K562 (cell line): ENCODE data around the gene TMEM86B. TPM values are rescaled to one million over a fixed set of nuclear protein-coding genes. Genes with fewer than 3 reads are reported as not detected.
A peak's percentile ranks its signal among the peaks of the same experiment; 100 is the strongest.

Experiments
- CBX1 ChIP-seq: sonication (generic); IDR thresholded peaks from 2 replicates; pipeline ENCODE4 v1.6.1; 2016; ENCODE audit warnings: antibody characterized with exemption, low read depth, mild to moderate bottlenecking
- ERF ChIP-seq: fragments of 450-650 bp; formaldehyde crosslinking; IDR thresholded peaks from 2 replicates; pipeline ENCODE4 v1.4.0; 2020; ENCODE audit warnings: mild to moderate bottlenecking, mixed read lengths
- GABPB2 ChIP-seq: fragments of 250-450 bp; sonication (Bioruptor Pico); conservative IDR thresholded peaks from 2 replicates; pipeline ENCODE4 v1.5.1; 2021; ENCODE audit warnings: mild to moderate bottlenecking
- KHSRP ChIP-seq: fragments of 450-650 bp; IDR thresholded peaks from 2 replicates; pipeline ENCODE4 v1.6.1; 2017
- NFE2 ChIP-seq: IDR thresholded peaks from 2 replicates; pipeline ENCODE4 v1.6.1; 2014; ENCODE audit warnings: antibody characterized with exemption, low read depth
- PHB2 ChIP-seq: fragments of 450-650 bp; IDR thresholded peaks from 2 replicates; pipeline ENCODE4 v1.6.1; 2017; ENCODE audit warnings: low read depth
- RBBP5 ChIP-seq: fragments of 200-600 bp; sonication (generic); IDR thresholded peaks from 2 replicates; pipeline ENCODE4 v1.6.1; 2012; ENCODE audit warnings: borderline replicate concordance, mild to moderate bottlenecking, low read length, control low read depth, inconsistent platforms; ENCODE audit not compliant: insufficient read depth, poor library complexity, severe bottlenecking
- TAL1 ChIP-seq: fragments of 450-650 bp; IDR thresholded peaks from 2 replicates; pipeline ENCODE4 v1.6.1; 2016; ENCODE audit warnings: mild to moderate bottlenecking
- TCFL5 ChIP-seq: fragments of 250-450 bp; sonication (Bioruptor Pico); conservative IDR thresholded peaks from 2 replicates; pipeline ENCODE4 v1.6.1; 2021; ENCODE audit warnings: mild to moderate bottlenecking, moderate library complexity, matching md5 sums
- WHSC1 ChIP-seq: IDR thresholded peaks from one replicate; pipeline ENCODE4 v1.6.1; 2012; ENCODE audit warnings: low read length, control low read depth, inconsistent platforms
- ZNF263 ChIP-seq: sonication (generic); formaldehyde crosslinking; IDR thresholded peaks from 2 replicates; pipeline ENCODE4 v1.8.0; 2022; ENCODE audit warnings: mild to moderate bottlenecking, missing genetic modification reagents, borderline replicate concordance
- ZNF384 ChIP-seq: IDR thresholded peaks from 2 replicates; pipeline ENCODE4 v1.6.1; 2012; ENCODE audit warnings: low read depth, low read length, improper control_type of control experiment
- ZNF644 ChIP-seq: fragments of 200-800 bp; sonication (Bioruptor generic); IDR thresholded peaks from 2 replicates; pipeline ENCODE4 v1.6.1; 2016; ENCODE audit warnings: low read depth, missing genetic modification characterization, missing compliant biosample characterization
- polyA plus RNA-seq, 8 experiments: library from polyadenylated mRNA; depleted of rRNA in 4 of 8; stranded (reverse) in 5 of 8; unstranded in 3 of 8; fragments of >200 nt; fragmentation: Nextera tagmentation in 2 of 8; fragmentation: Illumina TruSeq in 1 of 8; extraction: Ambion mirVana in 2 of 8; extraction: Trizol in 1 of 8; gene quantifications; 2 replicates each; pipeline versions ENCODE4 v1.2.1 to v1.2.3, GENCODE V29; 2011 to 2014; ENCODE audit warnings: inconsistent platforms in 1 of 8, missing spikeins in 1 of 8
- total RNA-seq, 7 experiments: library from RNA; depleted of rRNA in 6 of 7; stranded (reverse); fragments of >200 nt in 6 of 7; fragmentation: Illumina TruSeq in 2 of 7; extraction: Trizol in 2 of 7; gene quantifications; 2 replicates each; pipeline versions ENCODE4 v1.2.1 to v1.2.3, GENCODE V29; 2011 to 2021; ENCODE audit warnings: low replicate concordance in 1 of 7
- TF ChIP-seq, protein P1 (sequence below): fragments of 250-450 bp; sonication (Bioruptor Pico); IDR thresholded peaks from 2 replicates; pipeline ENCODE4 v1.5.1; 2021; ENCODE audit warnings: mild to moderate bottlenecking
- TF ChIP-seq, protein P2 (sequence below): sonication (generic); formaldehyde crosslinking; IDR thresholded peaks from 2 replicates; pipeline ENCODE4 v1.8.1; 2022; ENCODE audit warnings: missing genetic modification reagents
- TF ChIP-seq, protein P3 (sequence below): fragments of 250-450 bp; sonication (Bioruptor Pico); IDR thresholded peaks from 2 replicates; pipeline ENCODE4 v1.4.0; 2020
- TF ChIP-seq, protein P4 (sequence below), 2 experiments: IDR thresholded peaks; 2 replicates each; pipeline ENCODE4 v1.6.1; 2011; ENCODE audit warnings: borderline replicate concordance in 1 of 2, control low read depth in 1 of 2, low read depth in 1 of 2, low read length in 1 of 2, mild to moderate bottlenecking in 1 of 2, mixed read lengths in 1 of 2, moderate library complexity in 1 of 2; ENCODE audit not compliant: insufficient read depth in 1 of 2, insufficient read length in 1 of 2, poor library complexity in 1 of 2, severe bottlenecking in 1 of 2; ENCODE audit errors: extremely low read depth in 1 of 2

TMEM86B gene
- total and polyA plus RNA-seq, 9 of the 15 experiments (the other 6 are each of a cell fraction or from before 2014, with no cell fraction given): 0.28 to 7.9 (median 2.1) TPM

DNA sequence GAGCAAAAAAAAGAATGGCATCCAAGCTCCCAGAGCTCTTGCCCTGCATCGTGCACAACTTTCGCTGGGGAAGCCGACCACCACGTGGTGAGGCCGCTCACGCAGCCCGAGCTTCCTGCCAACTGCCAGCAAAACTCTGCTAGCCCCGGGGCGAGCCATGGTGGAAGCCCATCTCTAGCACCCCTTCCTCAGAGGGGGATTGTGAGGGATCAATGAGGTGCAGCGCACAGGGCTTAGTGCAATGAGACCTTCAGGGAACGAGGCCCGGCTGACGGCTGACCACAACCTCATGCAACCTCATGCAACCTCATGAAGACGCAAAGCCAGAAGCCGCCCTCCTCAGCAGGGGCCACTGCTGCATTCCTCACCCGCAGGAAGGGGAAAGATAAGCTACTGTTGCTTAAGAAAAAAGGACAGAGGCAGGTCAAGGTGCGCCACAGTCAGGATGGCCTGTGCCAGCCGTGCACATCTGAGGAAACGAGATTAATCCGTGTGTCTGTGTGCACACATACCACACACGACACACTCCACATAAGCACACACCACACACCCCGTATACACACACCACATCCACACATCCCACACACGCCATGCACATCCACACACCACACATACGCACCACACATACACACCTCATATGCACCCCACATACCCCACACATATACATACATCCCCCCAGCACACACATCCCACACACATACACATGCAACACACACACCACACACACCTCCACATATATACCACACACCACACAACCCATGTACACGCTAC is 41.8 kb upstream of the TMEM86B start (continued):
- TF ChIP-seq, protein P1, sequence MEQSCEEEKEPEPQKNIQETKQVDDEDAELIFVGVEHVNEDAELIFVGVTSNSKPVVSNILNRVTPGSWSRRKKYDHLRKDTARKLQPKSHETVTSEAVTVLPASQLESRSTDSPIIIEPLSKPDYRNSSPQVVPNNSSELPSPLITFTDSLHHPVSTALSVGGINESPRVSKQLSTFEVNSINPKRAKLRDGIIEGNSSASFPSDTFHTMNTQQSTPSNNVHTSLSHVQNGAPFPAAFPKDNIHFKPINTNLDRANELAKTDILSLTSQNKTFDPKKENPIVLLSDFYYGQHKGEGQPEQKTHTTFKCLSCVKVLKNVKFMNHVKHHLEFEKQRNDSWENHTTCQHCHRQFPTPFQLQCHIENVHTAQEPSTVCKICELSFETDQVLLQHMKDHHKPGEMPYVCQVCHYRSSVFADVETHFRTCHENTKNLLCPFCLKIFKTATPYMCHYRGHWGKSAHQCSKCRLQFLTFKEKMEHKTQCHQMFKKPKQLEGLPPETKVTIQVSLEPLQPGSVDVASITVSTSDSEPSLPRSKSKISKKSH (CRISPR knock-in tag): no peak
- TF ChIP-seq WHSC1 (no peak), KHSRP (no peak), PHB2 (peak; percentile 49; the same call in 1 of the 2 replicates), ZNF263 (no peak), TCFL5 (CRISPR knock-in tag) (0 out of 2 replicates have a peak, but pooled peaks have one; percentile 20), GABPB2 (CRISPR knock-in tag) (no peak), TAL1 (peak; percentile 58; the same call in 1 of the 2 replicates), RBBP5 (peak; percentile 40), NFE2 (no peak), ZNF644 (tag) (peak; percentile 60; the same call in 1 of the 2 replicates), CBX1 (peak; percentile 72; the same call in 1 of the 2 replicates), ZNF384 (no peak), ERF (no peak)
- TF ChIP-seq, protein P2, sequence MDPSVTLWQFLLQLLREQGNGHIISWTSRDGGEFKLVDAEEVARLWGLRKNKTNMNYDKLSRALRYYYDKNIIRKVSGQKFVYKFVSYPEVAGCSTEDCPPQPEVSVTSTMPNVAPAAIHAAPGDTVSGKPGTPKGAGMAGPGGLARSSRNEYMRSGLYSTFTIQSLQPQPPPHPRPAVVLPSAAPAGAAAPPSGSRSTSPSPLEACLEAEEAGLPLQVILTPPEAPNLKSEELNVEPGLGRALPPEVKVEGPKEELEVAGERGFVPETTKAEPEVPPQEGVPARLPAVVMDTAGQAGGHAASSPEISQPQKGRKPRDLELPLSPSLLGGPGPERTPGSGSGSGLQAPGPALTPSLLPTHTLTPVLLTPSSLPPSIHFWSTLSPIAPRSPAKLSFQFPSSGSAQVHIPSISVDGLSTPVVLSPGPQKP (CRISPR knock-in tag): no peak
- TF ChIP-seq, protein P3, sequence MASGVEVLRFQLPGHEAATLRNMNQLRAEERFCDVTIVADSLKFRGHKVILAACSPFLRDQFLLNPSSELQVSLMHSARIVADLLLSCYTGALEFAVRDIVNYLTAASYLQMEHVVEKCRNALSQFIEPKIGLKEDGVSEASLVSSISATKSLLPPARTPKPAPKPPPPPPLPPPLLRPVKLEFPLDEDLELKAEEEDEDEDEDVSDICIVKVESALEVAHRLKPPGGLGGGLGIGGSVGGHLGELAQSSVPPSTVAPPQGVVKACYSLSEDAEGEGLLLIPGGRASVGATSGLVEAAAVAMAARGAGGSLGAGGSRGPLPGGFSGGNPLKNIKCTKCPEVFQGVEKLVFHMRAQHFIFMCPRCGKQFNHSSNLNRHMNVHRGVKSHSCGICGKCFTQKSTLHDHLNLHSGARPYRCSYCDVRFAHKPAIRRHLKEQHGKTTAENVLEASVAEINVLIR (CRISPR knock-in tag): no peak
- TF ChIP-seq, protein P4, sequence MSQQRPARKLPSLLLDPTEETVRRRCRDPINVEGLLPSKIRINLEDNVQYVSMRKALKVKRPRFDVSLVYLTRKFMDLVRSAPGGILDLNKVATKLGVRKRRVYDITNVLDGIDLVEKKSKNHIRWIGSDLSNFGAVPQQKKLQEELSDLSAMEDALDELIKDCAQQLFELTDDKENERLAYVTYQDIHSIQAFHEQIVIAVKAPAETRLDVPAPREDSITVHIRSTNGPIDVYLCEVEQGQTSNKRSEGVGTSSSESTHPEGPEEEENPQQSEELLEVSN (IDR thresholded peaks at IDR 0.05; ENCODE audit: borderline replicate concordance in 1 of 2, extremely low read depth in 1 of 2, insufficient read depth in 1 of 2, insufficient read length in 1 of 2, low read depth in 1 of 2, low read length in 1 of 2, poor library complexity in 1 of 2, severe bottlenecking in 1 of 2): peak in 1 of 2 experiments; percentile 59
